Astrocyte (in vitro differentiated cells and primary cell): Measurements from ENCODE around the gene EPS8L1.

Source experiments
- EZH2 ChIP-seq: IDR thresholded peaks from 2 replicates; pipeline ENCODE4 v1.6.1; 2012; ENCODE audit warnings: mild to moderate bottlenecking, low read length, inconsistent platforms; ENCODE audit not compliant: insufficient read depth
- TF ChIP-seq, protein P1 (sequence below): IDR thresholded peaks from 2 replicates; pipeline ENCODE4 v1.5.1; 2011; ENCODE audit warnings: low read depth, mild to moderate bottlenecking, inconsistent platforms, low read length, moderate library complexity; ENCODE audit not compliant: insufficient read depth

- TF ChIP-seq, protein P1, sequence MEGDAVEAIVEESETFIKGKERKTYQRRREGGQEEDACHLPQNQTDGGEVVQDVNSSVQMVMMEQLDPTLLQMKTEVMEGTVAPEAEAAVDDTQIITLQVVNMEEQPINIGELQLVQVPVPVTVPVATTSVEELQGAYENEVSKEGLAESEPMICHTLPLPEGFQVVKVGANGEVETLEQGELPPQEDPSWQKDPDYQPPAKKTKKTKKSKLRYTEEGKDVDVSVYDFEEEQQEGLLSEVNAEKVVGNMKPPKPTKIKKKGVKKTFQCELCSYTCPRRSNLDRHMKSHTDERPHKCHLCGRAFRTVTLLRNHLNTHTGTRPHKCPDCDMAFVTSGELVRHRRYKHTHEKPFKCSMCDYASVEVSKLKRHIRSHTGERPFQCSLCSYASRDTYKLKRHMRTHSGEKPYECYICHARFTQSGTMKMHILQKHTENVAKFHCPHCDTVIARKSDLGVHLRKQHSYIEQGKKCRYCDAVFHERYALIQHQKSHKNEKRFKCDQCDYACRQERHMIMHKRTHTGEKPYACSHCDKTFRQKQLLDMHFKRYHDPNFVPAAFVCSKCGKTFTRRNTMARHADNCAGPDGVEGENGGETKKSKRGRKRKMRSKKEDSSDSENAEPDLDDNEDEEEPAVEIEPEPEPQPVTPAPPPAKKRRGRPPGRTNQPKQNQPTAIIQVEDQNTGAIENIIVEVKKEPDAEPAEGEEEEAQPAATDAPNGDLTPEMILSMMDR: no peak
- no peak for TF ChIP-seq EZH2
Measured at GRCh38 chr19:55098716-55099556, 23.3 kb downstream of the EPS8L1 start.
